ENCODE measurements around the gene DCBLD2. TPM values are rescaled to one million over a fixed set of nuclear protein-coding genes. Genes with fewer than 3 reads are reported as not detected.
A peak's percentile ranks its signal among the peaks of the same experiment; 100 is the strongest.

DCBLD2 gene
- polyA plus RNA-seq, 3 donors, result 0.17 to 1.1 (median 0.45) TPM

- no peak for DNase-seq
- intact Hi-C loops (cut with micrococcal nuclease), result no loop called here
- peaks cover 8% of the 10 kb centered on the region for H3K79me2 ChIP-seq (ENCODE audit: insufficient read depth, low read length)
Measured at GRCh38 chr3:98793971-98794370, 107.5 kb downstream of the DCBLD2 start.

GRCh38 chr3:98791341-98792325, 109.9 kb downstream of the DCBLD2 start:
- Histone ChIP-seq H3K9me3 (replicated peaks in 1 of 2; ENCODE audit: control insufficient read depth in 1 of 2, insufficient read depth in 1 of 2, low read length in 2 of 2) (no peaks in the 10 kb centered on the region), H3K36me3 (replicated peaks in 1 of 2; ENCODE audit: control insufficient read depth in 1 of 2, insufficient read depth in 2 of 2, low read length in 2 of 2) (peaks cover 84 to 96% of the 10 kb centered on the region in 2 donors), H3K4me1 (ENCODE audit: control insufficient read depth in 1 of 2, insufficient read depth in 2 of 2, low read length in 2 of 2) (peaks cover 6% of the 10 kb centered on the region in 2 donors), H3K4me2 (replicated peaks; ENCODE audit: extremely low read depth, low read length, poor library complexity, severe bottlenecking) (no peak overlapping the region), H3K27me3 (ENCODE audit: control insufficient read depth in 2 of 2, insufficient read depth in 2 of 2, low read length in 2 of 2) (no peaks in the 10 kb centered on the region), H2AFZ (ENCODE audit: insufficient read depth, low read depth, low read length, poor library complexity, severe bottlenecking) (no peak overlapping the region), H3K4me3 (replicated peaks in 1 of 3; ENCODE audit: low read depth in 2 of 3, low read length in 3 of 3) (no peak overlapping the region), H4K20me1 (ENCODE audit: insufficient read depth, low read length) (peaks cover 58% of the 10 kb centered on the region), H3K27ac (ENCODE audit: low read depth in 1 of 2, low read length in 2 of 2) (no peak overlapping the region), H3K9ac (ENCODE audit: insufficient read depth, low read length, poor library complexity, severe bottlenecking) (no peak overlapping the region), H3K79me2 (ENCODE audit: insufficient read depth, low read length) (peaks cover 31% of the 10 kb centered on the region)
- no peaks in the 10 kb centered on the region for H3K27me3 Mint-ChIP-seq (ENCODE audit: low read depth in 3 of 3)
- TF ChIP-seq, protein P1, sequence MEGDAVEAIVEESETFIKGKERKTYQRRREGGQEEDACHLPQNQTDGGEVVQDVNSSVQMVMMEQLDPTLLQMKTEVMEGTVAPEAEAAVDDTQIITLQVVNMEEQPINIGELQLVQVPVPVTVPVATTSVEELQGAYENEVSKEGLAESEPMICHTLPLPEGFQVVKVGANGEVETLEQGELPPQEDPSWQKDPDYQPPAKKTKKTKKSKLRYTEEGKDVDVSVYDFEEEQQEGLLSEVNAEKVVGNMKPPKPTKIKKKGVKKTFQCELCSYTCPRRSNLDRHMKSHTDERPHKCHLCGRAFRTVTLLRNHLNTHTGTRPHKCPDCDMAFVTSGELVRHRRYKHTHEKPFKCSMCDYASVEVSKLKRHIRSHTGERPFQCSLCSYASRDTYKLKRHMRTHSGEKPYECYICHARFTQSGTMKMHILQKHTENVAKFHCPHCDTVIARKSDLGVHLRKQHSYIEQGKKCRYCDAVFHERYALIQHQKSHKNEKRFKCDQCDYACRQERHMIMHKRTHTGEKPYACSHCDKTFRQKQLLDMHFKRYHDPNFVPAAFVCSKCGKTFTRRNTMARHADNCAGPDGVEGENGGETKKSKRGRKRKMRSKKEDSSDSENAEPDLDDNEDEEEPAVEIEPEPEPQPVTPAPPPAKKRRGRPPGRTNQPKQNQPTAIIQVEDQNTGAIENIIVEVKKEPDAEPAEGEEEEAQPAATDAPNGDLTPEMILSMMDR (IDR thresholded peaks at IDR 0.05), result no peak
- intact Hi-C loops (cut with micrococcal nuclease), result no loop called here
- H3K4me3 Mint-ChIP-seq, result no peak overlapping the region
- peaks cover 8% of the 10 kb centered on the region for H3K4me1 Mint-ChIP-seq
- WGBS (ENCODE audit: insufficient coverage), result no CpG with 5 or more reads among the region's 7 CpGs
- no peaks in the 10 kb centered on the region for H3K9me3 Mint-ChIP-seq
- H3K27ac Mint-ChIP-seq, result peak overlapping the region in 1 of 7 donors; percentile 18
- H3K36me3 Mint-ChIP-seq, result peaks cover 71 to 91% of the 10 kb centered on the region in 2 donors
- no peak for DNase-seq

More at GRCh38 chr3:98793971-98794370, 107.5 kb downstream of the DCBLD2 start:
- WGBS (ENCODE audit: insufficient coverage), result no CpG with 5 or more reads among the region's 3 CpGs
- H3K27ac ChIP-seq (ENCODE audit: low read depth in 1 of 2, low read length in 2 of 2), result no peak overlapping the region
- H3K36me3 ChIP-seq (replicated peaks in 1 of 2; ENCODE audit: control insufficient read depth in 1 of 2, insufficient read depth in 2 of 2, low read length in 2 of 2), result peaks cover 65 to 76% of the 10 kb centered on the region in 2 donors
- Mint-ChIP-seq H3K27me3 (ENCODE audit: low read depth in 3 of 3) (no peaks in the 10 kb centered on the region), H3K27ac (no peak overlapping the region), H3K36me3 (peaks cover 55 to 69% of the 10 kb centered on the region in 2 donors), H3K4me3 (no peak overlapping the region), H3K9me3 (no peaks in the 10 kb centered on the region), H3K4me1 (no peaks in the 10 kb centered on the region)
- H3K4me1 ChIP-seq (ENCODE audit: control insufficient read depth in 1 of 2, insufficient read depth in 2 of 2, low read length in 2 of 2), result no peaks in the 10 kb centered on the region
- H3K4me3 ChIP-seq (replicated peaks in 1 of 3; ENCODE audit: low read depth in 2 of 3, low read length in 3 of 3), result no peak overlapping the region
- H4K20me1 ChIP-seq (ENCODE audit: insufficient read depth, low read length), result peaks cover 35% of the 10 kb centered on the region
- H2AFZ ChIP-seq (ENCODE audit: insufficient read depth, low read depth, low read length, poor library complexity, severe bottlenecking), result no peak overlapping the region
- H3K27me3 ChIP-seq (ENCODE audit: control insufficient read depth in 2 of 2, insufficient read depth in 2 of 2, low read length in 2 of 2), result no peaks in the 10 kb centered on the region
- H3K4me2 ChIP-seq (replicated peaks; ENCODE audit: extremely low read depth, low read length, poor library complexity, severe bottlenecking), result no peak overlapping the region
- TF ChIP-seq, protein P1 (IDR thresholded peaks at IDR 0.05), result no peak
- no peak overlapping the region for H3K9ac ChIP-seq (ENCODE audit: insufficient read depth, low read length, poor library complexity, severe bottlenecking)
- no peaks in the 10 kb centered on the region for H3K9me3 ChIP-seq (replicated peaks in 1 of 2; ENCODE audit: control insufficient read depth in 1 of 2, insufficient read depth in 1 of 2, low read length in 2 of 2)

Measured in CD14-positive monocyte (primary cell).